ENCODE data around the gene RYR2.

The RYR2 gene

GRCh38 chr1:237041795-237042525 lies at the start of gene RYR2:
Gene RYR2 (plus strand): TSS chr1:237042184. CDS start chr1:237042522, 338 bp downstream.
- DNase-seq = no peak

GRCh38 chr1:236992449-236992848 lies 49.5 kb upstream of the RYR2 start:
- no peak for DNase-seq

- no peak for DNase-seq
These were observed 47.5 kb upstream of the RYR2 start for GRCh38 chr1:236994450-236994849.

- no peak for DNase-seq
These were observed 44.6 kb upstream of the RYR2 start for GRCh38 chr1:236997361-236997760.

- DNase-seq = no peak
These were observed 44.1 kb upstream of the RYR2 start for GRCh38 chr1:236997882-236998281.

- no peak for DNase-seq
These were observed 43.4 kb upstream of the RYR2 start for GRCh38 chr1:236998546-236998945.

GRCh38 chr1:237000191-237000590 lies 41.8 kb upstream of the RYR2 start:
- DNase-seq = no peak

- no peak for DNase-seq
These were observed 38.5 kb upstream of the RYR2 start for GRCh38 chr1:237003516-237003915.

- no peak for DNase-seq
These were observed 37.9 kb upstream of the RYR2 start, which contains the start of gene MT1HL1 for GRCh38 chr1:237004116-237004515. Gene MT1HL1 (minus strand): TSS chr1:237004441. CDS start chr1:237004372, 69 bp downstream.

GRCh38 chr1:237005674-237006073 lies 36.3 kb upstream of the RYR2 start:
- DNase-seq = no peak

GRCh38 chr1:237007147-237007881 lies 34.7 kb upstream of the RYR2 start:
- DNase-seq = no peak

GRCh38 chr1:237009611-237010010 lies 32.4 kb upstream of the RYR2 start:
- DNase-seq = no peak

GRCh38 chr1:237011432-237011831 lies 30.6 kb upstream of the RYR2 start:
- no peak for DNase-seq

- DNase-seq = no peak
These were observed 29.6 kb upstream of the RYR2 start for GRCh38 chr1:237012361-237012760.

- DNase-seq = no peak
These were observed 29.1 kb upstream of the RYR2 start for GRCh38 chr1:237012788-237013383.

- no peak for DNase-seq
These were observed 28.4 kb upstream of the RYR2 start for GRCh38 chr1:237013608-237014007.

- no peak for DNase-seq
These were observed 25.4 kb upstream of the RYR2 start for GRCh38 chr1:237016626-237017025.

- no peak for DNase-seq
These were observed 23.1 kb upstream of the RYR2 start for GRCh38 chr1:237018896-237019295.

GRCh38 chr1:237025358-237026074 lies 16.5 kb upstream of the RYR2 start:
- no peak for DNase-seq

GRCh38 chr1:237029240-237029639 lies 12.7 kb upstream of the RYR2 start:
- DNase-seq = no peak

- DNase-seq = no peak
These were observed 12.0 kb upstream of the RYR2 start for GRCh38 chr1:237029850-237030535.

- DNase-seq = no peak
These were observed 10.5 kb upstream of the RYR2 start for GRCh38 chr1:237031480-237031879.

- DNase-seq = no peak
These were observed 10.0 kb upstream of the RYR2 start for GRCh38 chr1:237032029-237032428.
